GM19240 (cell line): ENCODE data around the gene F8A3.
"Not testable (repeated sequence)": the region's sequence is repeated elsewhere in the genome, so short reads cannot be mapped to it uniquely, and the experiment has no call there.

Experiments
- DNase-seq: peaks from one replicate; pipeline ENCODE4 v3.0.0; 2011; ENCODE audit warnings: low spot score; ENCODE audit not compliant: insufficient read length

The F8A3 gene

DNA sequence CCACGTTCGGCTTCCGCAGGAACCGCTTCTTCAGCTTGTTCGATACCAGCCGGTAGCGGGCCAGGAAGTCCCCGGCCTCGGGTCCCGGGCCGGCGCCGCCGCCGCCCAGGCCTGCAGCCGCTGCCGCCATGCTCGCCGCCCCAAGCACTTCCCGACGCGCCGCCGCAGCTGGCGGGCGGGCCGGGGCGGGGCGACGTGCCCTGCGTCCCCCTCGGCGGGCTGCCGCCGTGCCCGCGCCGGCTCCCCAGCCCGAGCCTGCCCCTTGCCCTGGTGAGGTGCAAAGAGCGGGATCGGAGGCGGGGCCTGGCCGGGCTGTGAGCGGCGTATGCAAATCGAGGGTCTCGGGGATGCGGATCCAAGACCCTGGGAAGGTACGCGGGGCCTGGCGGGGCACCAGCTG is at the start of gene F8A3:
Gene F8A3, minus strand, starts transcription at position 150 of the 400 bp plus-strand sequence. Its CDS starts 20 bp downstream, at position 130.
- not testable (repeated sequence) for DNase-seq

DNA sequence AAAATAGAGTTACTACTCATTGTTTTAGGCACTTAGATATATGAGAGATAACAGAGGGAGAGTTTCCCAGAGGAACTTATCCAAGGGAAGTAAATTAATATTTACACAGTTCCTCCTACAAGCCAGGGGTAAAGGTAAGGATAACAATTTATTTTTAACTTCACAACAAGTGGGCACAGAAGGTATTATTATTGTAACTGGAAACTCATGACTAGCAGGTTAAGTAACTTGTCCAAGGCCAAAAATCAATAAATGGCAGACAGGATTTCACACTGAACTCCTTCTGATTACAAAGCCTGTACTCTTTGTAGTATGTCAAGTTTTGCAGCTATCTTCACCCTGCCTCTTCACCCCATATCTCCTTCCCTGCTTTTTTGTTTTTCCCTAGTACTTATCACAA is 46.9 kb upstream of the F8A3 start:
- DNase-seq, result no peak

DNA sequence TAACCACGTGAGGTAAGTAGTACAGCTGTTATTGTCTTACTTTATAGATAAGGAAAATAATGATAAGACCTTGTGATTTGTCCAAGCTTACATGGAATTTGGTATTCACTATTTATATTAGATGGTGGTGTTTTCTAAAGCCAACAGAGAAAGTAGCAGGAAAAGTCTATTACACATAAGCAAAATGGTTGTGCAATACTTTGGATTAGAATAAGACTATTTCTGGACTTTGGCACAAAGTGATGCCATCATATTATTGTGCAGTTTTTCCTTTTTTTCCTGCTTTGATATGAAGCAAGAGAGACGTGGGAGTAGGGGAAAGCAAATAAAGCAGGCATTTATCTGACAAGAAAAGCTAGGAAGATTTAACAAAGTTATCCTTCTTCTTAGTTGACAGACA is 36.7 kb upstream of the F8A3 start:
- DNase-seq, result not testable (repeated sequence)

DNA sequence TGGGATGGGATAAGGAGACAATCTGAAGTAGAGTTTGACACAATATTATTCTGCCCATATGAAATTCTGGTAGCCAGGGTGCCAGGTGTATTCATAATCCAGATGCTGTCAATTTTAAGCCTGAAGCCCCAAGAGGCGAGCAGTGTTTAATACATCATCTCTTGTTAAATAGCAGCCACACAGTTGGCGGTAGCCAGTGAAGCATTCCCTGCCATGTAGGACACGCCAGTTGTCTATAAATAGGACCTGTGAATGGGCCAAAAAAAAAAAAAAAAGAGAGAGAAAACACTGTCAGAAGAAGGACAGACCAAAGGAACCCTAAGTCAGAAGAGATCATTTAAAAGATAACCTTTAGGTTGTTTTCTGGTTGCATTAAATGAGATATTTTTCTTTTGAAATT is 33.0 kb upstream of the F8A3 start:
- DNase-seq, result not testable (repeated sequence)

DNA sequence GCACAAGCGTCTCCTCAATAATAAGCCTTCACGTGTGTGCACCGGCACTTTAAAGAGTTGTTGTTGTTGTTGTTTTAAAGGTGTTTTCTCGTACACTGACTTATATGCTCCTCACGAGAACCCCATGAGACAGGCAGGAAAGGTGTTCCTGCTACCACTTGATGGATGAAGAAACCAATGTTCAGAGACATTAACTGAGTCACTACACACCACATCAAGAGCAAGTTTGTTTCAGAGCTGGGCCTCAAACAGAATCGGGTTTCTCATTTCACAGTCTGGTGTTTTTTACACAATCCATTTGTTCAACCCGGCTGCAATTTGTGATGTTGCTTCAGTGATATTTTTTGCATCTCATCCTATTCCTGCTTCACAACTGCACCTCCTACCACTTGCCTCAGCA is 18.7 kb upstream of the F8A3 start:
- not testable (repeated sequence) for DNase-seq

DNA sequence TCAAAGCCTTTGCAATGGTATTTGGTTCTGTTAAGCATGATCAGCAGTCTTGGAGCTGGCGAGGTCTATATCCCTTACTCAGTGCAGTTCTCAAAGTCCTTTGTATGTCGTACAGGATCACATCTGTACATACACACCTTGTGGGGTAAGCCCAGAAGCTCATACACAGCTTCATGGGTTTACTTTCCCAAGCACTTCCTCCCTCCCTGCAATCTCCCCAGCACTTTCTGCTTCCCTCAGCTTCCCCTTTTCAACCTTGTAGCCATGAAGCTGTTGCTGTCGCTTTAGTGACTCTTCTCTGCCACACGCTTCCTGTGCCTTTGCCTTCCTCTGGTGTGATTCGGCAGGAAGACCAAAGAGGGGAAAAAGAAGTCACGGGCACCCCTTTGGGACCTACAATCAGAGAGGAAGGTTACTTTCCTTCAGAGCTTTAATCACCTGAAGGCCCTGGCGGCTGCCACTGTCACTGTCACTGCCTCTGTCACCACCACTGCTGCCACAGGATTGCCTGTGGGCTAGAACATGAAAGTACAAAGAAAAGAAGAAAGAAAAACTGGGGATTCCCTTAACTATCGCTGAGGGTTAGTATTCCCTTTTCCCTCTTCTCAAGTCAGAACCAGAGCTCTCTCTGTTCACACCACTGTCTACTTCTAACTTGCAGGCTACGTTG is 8.0 kb upstream of the F8A3 start:
- not testable (repeated sequence) for DNase-seq

DNA sequence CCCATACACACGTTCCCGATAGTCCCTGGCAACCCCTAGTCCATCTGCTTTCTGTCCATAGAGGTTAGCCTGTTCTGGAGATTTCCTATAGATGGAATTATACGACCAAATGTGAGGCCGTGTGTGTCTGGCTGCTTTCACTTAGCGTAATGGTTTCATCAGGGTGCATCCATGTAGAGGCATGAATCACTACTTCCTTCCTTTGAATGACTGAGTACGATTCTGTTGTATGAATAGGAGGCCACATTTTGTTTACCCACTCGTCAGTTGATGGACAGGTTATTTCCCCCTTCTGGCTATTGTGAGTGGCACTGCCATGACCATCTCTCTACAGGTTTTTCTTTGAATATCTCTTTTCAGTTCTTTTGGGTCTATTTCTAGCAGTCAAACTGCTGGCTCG is 2.1 kb upstream of the F8A3 start:
- DNase-seq, result not testable (repeated sequence)

DNA sequence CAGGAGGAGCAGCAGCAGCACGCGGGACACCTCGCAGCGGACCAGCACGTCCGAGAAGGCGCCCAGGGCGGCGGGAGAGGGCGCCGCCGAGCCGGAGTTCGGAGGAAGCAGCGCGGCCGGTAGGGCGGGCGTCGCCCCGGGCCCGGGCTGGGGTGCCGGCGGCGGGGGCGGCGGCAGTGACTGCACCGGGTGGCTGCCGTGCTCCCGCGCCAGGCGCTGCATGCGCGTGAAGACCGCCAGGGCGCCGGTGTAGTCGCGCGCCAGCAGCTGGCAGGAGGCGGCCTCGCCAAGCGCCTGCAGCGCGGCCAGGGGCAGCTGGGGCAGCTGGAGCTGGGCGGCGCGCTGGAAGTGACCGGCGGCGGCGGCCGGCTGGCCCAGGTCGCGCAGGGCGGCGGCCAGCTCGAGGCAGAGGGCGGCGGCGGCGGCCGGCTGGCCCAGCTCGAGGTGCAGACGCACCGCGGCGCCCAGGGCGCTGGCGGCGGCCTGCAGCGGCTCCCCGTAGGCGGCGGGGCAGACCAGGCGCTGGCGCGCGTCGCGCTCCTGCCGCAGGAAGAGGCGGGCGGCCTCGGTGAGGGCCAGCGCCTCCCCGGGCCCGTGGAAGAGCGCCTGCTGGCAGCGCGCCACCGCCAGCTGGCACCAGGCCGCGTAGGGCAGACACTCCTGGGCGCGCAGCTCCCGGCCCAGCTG is 516 bp downstream of the F8A3 start:
- not testable (repeated sequence) for DNase-seq

DNA sequence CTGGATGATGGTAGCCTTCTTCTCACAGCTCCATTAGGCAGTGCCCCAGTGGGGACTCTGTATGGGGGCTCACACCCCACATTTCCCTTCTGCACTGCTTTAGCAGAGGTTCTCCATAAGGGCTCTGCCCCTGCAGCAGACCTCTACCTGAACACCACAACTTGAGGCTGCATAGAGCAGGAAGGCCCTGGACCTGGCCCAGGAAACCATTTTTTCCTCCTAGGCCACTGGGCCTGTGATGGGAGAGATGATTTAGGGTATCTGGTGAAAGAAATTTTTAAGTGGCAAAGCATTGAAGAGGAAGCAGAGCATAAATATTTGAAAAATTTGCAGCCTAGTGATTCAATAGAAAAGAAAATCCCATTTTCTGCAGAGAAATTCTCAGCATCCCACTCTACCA is 17.3 kb downstream of the F8A3 start:
- DNase-seq, result no peak

DNA sequence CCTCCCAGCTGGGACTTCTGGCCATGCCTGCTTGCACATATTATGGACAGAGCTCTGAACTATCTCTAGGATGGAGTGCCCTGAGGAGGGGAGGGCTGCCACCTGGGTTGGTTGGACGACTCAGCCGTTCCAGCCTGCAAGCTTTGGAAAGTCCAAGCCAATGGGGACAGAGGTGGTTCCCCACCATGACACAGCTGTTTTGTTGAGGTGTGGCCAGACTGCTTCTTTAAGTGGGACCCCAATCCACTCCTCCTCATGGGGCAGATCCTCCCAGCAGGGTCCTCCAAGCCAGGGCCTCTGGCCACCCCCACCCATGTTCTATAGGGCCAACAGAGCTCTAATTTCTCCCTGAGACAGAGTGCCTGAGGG is 22.7 kb downstream of the F8A3 start:
- no peak for DNase-seq

DNA sequence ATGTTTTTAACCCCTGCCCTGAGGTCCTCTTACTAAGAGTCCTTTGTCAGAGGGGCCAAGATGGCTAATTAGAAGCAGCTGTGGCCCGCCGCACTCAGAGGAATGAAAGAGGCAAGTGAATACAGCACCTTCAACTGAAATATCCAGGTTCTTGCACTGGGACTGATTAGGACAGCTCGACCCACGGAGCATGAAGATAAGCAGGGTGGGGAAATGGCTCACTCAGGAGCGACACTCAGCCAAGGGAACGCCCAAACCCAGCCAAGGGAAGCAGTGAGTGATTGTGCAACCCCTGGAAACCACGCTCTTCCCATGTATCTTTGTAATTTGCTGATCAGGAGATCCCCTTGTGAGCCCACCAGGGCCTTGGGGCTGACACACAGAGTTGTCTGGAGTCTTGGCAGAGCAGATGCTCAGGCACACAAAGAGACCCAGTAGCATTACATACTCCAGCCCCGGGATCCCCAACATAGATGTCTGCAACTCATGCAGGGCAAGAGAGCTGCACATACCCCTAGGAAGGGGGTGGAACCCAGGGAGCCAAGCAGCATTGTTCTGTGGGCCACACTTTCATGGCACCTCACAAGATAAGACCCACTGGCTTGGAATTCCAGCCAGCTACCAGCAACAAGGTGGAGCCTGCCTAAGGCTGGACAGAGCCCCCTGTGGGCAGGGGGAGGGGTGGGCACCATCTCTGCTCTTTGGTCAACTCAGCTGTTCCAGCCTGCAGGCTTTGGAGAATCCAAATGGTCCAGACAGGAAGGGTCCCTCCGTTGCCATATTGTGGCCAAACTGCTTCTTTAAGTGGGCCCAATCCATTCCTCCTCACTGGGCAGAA is 23.3 kb downstream of the F8A3 start:
- no peak for DNase-seq

DNA sequence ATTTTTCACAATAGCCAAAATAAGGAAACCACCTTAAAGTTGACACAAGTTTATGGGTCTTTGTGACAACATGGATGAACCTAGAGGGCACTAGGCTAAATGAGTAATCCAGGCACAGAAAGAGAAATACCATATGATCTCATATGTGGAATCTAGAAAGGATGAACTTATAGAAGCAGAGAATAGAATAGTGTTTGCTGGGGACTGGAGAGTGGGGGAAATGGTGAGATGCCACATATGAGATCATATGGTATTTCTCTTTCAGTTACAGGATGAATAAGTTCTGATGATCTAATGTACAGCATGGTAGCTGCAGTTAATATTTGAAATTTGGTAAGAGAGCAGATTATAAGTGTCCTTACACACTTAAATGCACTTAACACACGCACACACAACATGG is 40.7 kb downstream of the F8A3 start:
- no peak for DNase-seq
